ENCODE data around the gene MBTPS1.

DNA sequence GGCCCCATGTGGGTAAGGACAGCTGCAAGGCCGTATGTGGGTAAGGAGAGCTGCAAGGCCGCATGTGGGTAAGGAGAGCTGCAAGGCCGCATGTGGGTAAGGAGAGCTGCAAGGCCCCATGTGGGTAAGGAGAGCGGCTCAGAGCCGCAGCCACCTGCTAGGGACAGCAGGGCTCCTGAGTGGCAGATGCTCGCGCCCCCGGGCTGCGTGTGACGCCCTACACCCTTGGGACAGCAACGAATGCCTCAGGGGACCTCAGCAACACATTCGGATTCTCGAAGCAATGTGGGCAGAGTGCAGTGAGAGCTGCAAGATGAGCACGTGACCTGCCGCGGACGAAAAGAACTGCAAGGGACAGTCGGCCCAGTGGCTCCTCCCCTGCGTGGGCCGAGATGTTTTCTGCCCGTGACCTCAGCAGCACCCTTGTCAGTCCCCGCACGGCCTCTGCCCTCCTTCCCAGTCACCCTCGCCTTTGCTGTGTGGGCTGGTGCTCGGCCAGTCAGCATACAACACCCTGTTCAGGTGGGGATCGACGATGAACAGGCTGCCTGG, 64.6 kb downstream of the MBTPS1 start:
- TF ChIP-seq, protein P1, sequence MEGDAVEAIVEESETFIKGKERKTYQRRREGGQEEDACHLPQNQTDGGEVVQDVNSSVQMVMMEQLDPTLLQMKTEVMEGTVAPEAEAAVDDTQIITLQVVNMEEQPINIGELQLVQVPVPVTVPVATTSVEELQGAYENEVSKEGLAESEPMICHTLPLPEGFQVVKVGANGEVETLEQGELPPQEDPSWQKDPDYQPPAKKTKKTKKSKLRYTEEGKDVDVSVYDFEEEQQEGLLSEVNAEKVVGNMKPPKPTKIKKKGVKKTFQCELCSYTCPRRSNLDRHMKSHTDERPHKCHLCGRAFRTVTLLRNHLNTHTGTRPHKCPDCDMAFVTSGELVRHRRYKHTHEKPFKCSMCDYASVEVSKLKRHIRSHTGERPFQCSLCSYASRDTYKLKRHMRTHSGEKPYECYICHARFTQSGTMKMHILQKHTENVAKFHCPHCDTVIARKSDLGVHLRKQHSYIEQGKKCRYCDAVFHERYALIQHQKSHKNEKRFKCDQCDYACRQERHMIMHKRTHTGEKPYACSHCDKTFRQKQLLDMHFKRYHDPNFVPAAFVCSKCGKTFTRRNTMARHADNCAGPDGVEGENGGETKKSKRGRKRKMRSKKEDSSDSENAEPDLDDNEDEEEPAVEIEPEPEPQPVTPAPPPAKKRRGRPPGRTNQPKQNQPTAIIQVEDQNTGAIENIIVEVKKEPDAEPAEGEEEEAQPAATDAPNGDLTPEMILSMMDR (IDR thresholded peaks at IDR 0.05; ENCODE audit: insufficient read depth, low read length, poor library complexity, severe bottlenecking): no peak
- TF ChIP-seq EZH2phosphoT487 (conservative IDR thresholded peaks at IDR 0.05; ENCODE audit: low read length): no peak
